ENCODE measurements around the gene C1QL1.

DNA sequence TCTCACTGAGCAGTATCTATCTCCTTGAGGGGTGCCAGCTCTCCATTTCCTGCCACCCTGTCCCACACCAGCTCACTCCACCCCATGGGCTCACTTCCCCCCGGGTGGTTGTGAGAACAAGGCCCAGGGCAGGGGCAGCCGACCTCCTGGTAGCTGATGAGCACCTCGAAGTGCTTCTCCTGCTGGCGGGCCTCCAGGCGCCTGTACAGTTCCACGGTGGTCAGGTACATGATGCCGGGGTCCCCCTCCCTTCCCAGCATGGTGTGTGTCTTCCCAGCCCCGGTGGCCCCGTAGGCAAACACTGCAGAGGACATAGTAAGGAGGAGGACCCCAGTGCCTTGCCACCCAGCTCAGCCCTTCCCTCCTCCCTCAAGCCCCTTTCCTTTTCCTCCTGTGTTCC is 33.0 kb downstream of the C1QL1 start:
- TF ChIP-seq, protein P1, sequence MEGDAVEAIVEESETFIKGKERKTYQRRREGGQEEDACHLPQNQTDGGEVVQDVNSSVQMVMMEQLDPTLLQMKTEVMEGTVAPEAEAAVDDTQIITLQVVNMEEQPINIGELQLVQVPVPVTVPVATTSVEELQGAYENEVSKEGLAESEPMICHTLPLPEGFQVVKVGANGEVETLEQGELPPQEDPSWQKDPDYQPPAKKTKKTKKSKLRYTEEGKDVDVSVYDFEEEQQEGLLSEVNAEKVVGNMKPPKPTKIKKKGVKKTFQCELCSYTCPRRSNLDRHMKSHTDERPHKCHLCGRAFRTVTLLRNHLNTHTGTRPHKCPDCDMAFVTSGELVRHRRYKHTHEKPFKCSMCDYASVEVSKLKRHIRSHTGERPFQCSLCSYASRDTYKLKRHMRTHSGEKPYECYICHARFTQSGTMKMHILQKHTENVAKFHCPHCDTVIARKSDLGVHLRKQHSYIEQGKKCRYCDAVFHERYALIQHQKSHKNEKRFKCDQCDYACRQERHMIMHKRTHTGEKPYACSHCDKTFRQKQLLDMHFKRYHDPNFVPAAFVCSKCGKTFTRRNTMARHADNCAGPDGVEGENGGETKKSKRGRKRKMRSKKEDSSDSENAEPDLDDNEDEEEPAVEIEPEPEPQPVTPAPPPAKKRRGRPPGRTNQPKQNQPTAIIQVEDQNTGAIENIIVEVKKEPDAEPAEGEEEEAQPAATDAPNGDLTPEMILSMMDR (IDR thresholded peaks at IDR 0.05; ENCODE audit: low read length), result no peak
- TF ChIP-seq EZH2 (IDR thresholded peaks at IDR 0.05; ENCODE audit: borderline replicate concordance, low read length), result no peak

All from OCI-LY1 (cell line).